ENCODE results near the gene PLAC1.

Gene PLAC1

DNA sequence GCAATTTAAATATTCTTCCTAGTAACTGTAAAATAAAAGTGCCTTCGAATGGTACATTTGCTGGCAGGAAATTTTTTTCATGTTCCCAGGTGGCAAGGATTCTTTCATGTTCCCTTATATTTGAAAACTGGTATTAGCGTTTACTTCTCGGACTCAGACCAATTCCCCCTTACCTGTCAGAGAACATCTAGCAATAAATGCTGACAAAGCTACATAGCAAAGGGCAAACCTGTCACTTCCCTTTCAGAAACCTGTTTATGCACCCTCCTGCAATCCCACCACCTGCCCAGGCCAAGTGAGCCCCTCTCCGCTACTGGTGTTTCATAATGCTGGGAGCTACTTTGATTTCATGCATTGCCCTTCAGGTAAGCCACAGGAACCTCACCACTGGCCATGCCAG, 100.1 kb downstream of the PLAC1 start:
- TF ChIP-seq, protein P1, sequence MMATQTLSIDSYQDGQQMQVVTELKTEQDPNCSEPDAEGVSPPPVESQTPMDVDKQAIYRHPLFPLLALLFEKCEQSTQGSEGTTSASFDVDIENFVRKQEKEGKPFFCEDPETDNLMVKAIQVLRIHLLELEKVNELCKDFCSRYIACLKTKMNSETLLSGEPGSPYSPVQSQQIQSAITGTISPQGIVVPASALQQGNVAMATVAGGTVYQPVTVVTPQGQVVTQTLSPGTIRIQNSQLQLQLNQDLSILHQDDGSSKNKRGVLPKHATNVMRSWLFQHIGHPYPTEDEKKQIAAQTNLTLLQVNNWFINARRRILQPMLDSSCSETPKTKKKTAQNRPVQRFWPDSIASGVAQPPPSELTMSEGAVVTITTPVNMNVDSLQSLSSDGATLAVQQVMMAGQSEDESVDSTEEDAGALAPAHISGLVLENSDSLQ (IDR thresholded peaks at IDR 0.05): no peak
- TF ChIP-seq NFRKB (IDR thresholded peaks at IDR 0.05) (no peak), L3MBTL2 (conservative IDR thresholded peaks at IDR 0.05) (no peak), HDGF (IDR thresholded peaks at IDR 0.05; ENCODE audit: borderline replicate concordance) (no peak)
- POLR2A ChIA-PET: interaction anchor here (1.0 to 1.2 kb wide), 4 partner anchors 46 to 157 kb away, joined by 3 to 5 read pairs (median 4); no protein-coding TSS in a partner anchor
- CTCF ChIA-PET: no interaction called here

DNA sequence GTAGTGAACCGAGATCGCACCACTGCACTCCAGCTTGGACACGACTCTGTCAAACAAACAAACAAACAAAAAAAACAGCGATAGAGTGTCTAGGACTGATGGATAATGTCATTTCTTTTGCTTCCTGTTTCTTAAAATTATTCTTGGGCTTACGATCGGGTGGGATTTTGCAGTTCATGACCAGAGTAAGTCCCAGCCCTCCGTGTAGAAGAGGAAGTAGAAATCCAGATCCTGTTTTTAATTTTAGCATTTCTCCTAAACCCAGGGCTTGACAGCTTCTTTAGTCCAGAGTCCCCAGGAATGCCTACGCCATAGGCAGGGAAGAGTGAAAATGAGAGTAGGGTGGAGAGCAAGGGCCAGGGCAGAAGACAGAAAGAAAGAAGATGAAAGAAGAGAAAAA, 104.0 kb downstream of the PLAC1 start:
- POLR2A ChIA-PET: interaction anchor here (1.3 to 2.0 kb wide), 3 partner anchors 10 to 198 kb away, joined by 3 to 4 read pairs (median 3); no protein-coding TSS in a partner anchor

More for the DNA sequence above, 100.1 kb downstream of the PLAC1 start:
- no peak for DNase-seq (ENCODE audit: extremely low spot score)

DNA sequence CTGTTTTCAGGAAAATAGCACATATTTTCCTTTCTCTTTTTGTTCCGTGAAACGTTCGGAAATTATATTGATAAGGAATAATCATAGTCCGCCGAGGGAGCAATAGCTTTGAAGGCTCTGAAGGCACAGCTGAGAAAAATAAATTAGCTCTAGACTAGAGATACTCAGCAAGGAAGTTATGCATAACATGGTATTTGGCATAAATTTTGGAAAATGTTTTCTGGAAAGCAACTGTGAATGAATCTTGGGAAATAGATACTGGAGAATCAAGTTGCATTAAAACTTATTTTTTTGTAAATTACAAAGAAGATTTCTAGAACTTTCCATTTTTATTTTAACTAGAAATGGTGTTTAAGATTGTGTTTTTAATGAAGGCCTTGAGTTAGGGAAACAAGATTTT, 105.9 kb downstream of the PLAC1 start:
- TF ChIP-seq BHLHE40 (IDR thresholded peaks at IDR 0.05; ENCODE audit: borderline replicate concordance): no peak
- TF ChIP-seq CTBP1 (IDR thresholded peaks at IDR 0.05; ENCODE audit: borderline replicate concordance): no peak
- TF ChIP-seq NFRKB (IDR thresholded peaks at IDR 0.05): no peak
- TF ChIP-seq FOXA1 (IDR thresholded peaks at IDR 0.05): no peak
- TF ChIP-seq HDGF (IDR thresholded peaks at IDR 0.05; ENCODE audit: borderline replicate concordance): no peak
- no peak for TF ChIP-seq ELF4 (IDR thresholded peaks at IDR 0.05)
- no peak for TF ChIP-seq L3MBTL2 (conservative IDR thresholded peaks at IDR 0.05)
- no peak for TF ChIP-seq FOXK2 (IDR thresholded peaks at IDR 0.05)
- TF ChIP-seq TARDBP (IDR thresholded peaks at IDR 0.05): no peak
- TF ChIP-seq, protein P1 (IDR thresholded peaks at IDR 0.05): no peak
- ChIA-PET CTCF (interaction anchor here (1.0 to 2.6 kb wide), 3 partner anchors 10 to 32 kb away, joined by 3 to 9 read pairs (median 4); no protein-coding TSS in a partner anchor), POLR2A (interaction anchor here (1.5 to 2.0 kb wide), 2 partner anchors 9 to 16 kb away, joined by 4 to 7 read pairs; no protein-coding TSS in a partner anchor)
- DNase-seq (ENCODE audit: extremely low spot score): no peak

More for the DNA sequence above, 104.0 kb downstream of the PLAC1 start:
- no peak for DNase-seq (ENCODE audit: extremely low spot score)
- no peak for TF ChIP-seq FOXA1 (IDR thresholded peaks at IDR 0.05)
- TF ChIP-seq, protein P1 (IDR thresholded peaks at IDR 0.05): no peak
- no peak for TF ChIP-seq NFRKB (IDR thresholded peaks at IDR 0.05)
- TF ChIP-seq LEF1 (IDR thresholded peaks at IDR 0.05; ENCODE audit: borderline replicate concordance): no peak
- no peak for TF ChIP-seq L3MBTL2 (conservative IDR thresholded peaks at IDR 0.05)
- no peak for TF ChIP-seq TARDBP (IDR thresholded peaks at IDR 0.05)
- no peak for TF ChIP-seq FOXK2 (IDR thresholded peaks at IDR 0.05)
- no peak for TF ChIP-seq ZNF384 (IDR thresholded peaks at IDR 0.05)
- TF ChIP-seq HDGF (IDR thresholded peaks at IDR 0.05; ENCODE audit: borderline replicate concordance): no peak
- no peak for TF ChIP-seq SUZ12 (IDR thresholded peaks at IDR 0.05)
- no peak for TF ChIP-seq SP1 (IDR thresholded peaks at IDR 0.05)
- TF ChIP-seq BHLHE40 (IDR thresholded peaks at IDR 0.05; ENCODE audit: borderline replicate concordance): no peak
- CTCF ChIA-PET: no interaction called here

DNA sequence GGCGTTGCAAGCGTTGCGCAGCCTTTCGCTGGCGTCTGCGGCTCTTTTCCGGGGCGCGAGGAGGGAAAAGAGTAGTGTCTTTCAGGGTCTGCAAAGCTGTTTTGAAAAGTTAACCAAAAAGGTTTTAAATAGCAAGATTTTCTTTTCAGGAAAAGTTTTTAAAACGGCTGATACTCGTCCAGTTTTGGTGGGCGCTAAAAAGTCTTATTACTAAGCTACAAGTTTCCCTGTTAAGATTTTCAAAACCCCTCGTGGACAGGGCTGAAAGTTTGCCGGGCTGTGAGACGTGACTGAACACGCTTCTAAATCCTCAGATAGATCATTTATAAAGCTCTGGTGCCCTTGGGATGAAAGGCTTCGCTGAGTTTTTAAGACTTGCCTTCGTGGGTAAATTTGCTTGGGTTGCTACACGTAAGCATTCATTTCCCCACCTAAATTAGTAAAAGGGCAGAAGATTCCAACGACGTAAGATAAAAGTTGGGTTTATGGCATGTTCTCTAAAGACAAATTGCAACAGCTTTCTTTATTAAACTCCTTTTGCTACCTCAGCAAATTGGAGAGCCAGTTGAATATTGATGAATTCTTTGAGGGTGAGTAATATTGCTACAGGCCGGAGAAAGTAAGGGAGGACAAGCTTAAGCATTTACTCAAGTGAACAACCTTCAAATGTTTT, 106.8 kb downstream of the PLAC1 start:
- no peak for TF ChIP-seq ARNT (IDR thresholded peaks at IDR 0.05)
- ChIA-PET POLR2A (interaction anchor here (0.9 to 1.5 kb wide), 4 partner anchors 8 to 161 kb away, joined by 3 to 7 read pairs (median 4); no protein-coding TSS in a partner anchor), CTCF (interaction anchor here (0.9 to 2.6 kb wide), 5 partner anchors 8 to 164 kb away, joined by 3 to 9 read pairs (median 3); no protein-coding TSS in a partner anchor)
- DNase-seq (ENCODE audit: extremely low spot score): no peak

DNA sequence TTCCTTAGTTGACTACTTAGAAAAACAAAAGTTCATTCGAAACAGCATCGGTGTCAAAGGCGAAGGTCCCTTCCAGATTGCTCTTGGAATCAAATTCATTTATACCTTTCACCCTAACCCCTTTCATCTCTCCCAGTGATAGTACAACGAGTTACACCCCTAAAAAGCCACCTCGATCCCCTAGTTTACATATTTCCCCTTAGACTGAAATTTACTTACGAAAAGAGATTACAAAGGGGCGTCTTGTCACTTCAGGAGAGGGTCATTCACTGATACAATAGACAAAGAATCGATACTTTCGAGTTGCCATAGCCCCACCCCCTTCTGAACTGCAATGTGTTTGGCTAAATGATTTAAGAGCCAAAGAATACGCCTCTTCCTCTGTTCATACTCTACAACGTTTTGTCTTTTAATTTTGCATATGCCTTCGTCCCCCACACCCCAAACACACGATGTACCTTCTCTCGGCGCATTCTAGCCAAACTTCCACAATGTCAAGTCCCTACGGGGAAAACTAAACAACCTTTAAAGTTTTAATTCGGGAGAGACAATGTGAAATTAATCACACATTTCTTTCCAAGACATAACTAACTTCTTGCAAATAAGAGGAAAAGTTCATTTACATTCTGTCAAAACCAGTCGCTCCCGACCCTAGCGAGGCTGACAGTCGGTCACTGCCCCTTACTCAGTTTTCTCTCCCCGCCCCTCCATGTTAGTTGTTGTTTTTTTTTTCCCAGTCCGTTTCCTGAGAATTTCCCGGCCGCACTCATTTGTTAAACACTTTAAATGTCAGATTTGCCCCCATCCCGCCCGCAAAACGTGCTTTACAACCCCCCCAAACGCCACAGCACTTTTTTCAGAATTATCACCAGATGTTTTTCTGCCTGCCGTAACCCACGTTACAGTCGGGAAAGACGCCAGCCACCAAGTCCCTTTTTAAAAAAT, 109.7 kb downstream of the PLAC1 start:
- no peak for DNase-seq (ENCODE audit: extremely low spot score)
- ChIA-PET POLR2A (no interaction called here), CTCF (no interaction called here)
- TF ChIP-seq ZNF384 (IDR thresholded peaks at IDR 0.05): 0 out of 2 replicates have a peak, but pooled peaks have one; percentile 22
- TF ChIP-seq, protein P1 (IDR thresholded peaks at IDR 0.05): peak; percentile 82
- TF ChIP-seq L3MBTL2 (conservative IDR thresholded peaks at IDR 0.05): no peak
- no peak for TF ChIP-seq TARDBP (IDR thresholded peaks at IDR 0.05)

Data from HEK293T (cell line).